SK-N-SH treated with all-trans-retinoic acid at 6 μM for 48 hours (cell line): ENCODE measurements around the gene SLC22A1.

Experiments
- ATAC-seq: fragments of 200-7000 bp; cut with Tn5 transposase; 3 replicates; pipeline ENCODE4 v1.9.1; 2020; ENCODE audit warnings: mild to moderate bottlenecking, moderate library complexity
- BACH2 ChIP-seq: fragments of 250-450 bp; sonication (Bioruptor Pico); IDR thresholded peaks from 2 replicates; pipeline ENCODE4 v1.9.0; 2021; ENCODE audit warnings: mild to moderate bottlenecking, borderline replicate concordance
- ESRRG ChIP-seq: fragments of 250-450 bp; sonication (Bioruptor Pico); IDR thresholded peaks from 2 replicates; pipeline ENCODE4 v1.6.1; 2021; ENCODE audit warnings: mild to moderate bottlenecking
- GLIS3 ChIP-seq: fragments of 250-450 bp; sonication (Bioruptor Pico); IDR thresholded peaks from 2 replicates; pipeline ENCODE4 v1.5.0; 2020; ENCODE audit warnings: mild to moderate bottlenecking, moderate library complexity
- ISL1 ChIP-seq: fragments of 250-450 bp; sonication (Bioruptor Pico); IDR thresholded peaks from 2 replicates; pipeline ENCODE4 v2.1.2; 2022; ENCODE audit warnings: mild to moderate bottlenecking, moderate library complexity
- PPARA ChIP-seq: fragments of 250-450 bp; sonication (Bioruptor Pico); IDR thresholded peaks from 2 replicates; pipeline ENCODE4 v1.5.0; 2020; ENCODE audit warnings: mild to moderate bottlenecking, borderline replicate concordance
- RARB ChIP-seq: fragments of 250-450 bp; sonication (Bioruptor Pico); IDR thresholded peaks from 2 replicates; pipeline ENCODE4 v1.8.0; 2021; ENCODE audit warnings: mild to moderate bottlenecking, moderate library complexity
- SNAI2 ChIP-seq: fragments of 250-450 bp; sonication (Bioruptor Pico); IDR thresholded peaks from 2 replicates; pipeline ENCODE4 v1.5.0; 2020; ENCODE audit warnings: mild to moderate bottlenecking, moderate library complexity
- TCF4 ChIP-seq: fragments of 250-450 bp; sonication (Bioruptor Pico); IDR thresholded peaks from 2 replicates; pipeline ENCODE4 v1.8.0; 2021; ENCODE audit warnings: mild to moderate bottlenecking, moderate library complexity, borderline replicate concordance
- TOX ChIP-seq: fragments of 250-450 bp; sonication (Bioruptor Pico); IDR thresholded peaks from 2 replicates; pipeline ENCODE4 v1.8.0; 2021; ENCODE audit warnings: mild to moderate bottlenecking, moderate library complexity, borderline replicate concordance
- ZC3H10 ChIP-seq: fragments of 250-450 bp; sonication (Bioruptor Pico); IDR thresholded peaks from 2 replicates; pipeline ENCODE4 v1.5.1; 2021; ENCODE audit warnings: mild to moderate bottlenecking, moderate library complexity
- ZFP3 ChIP-seq: fragments of 250-450 bp; sonication (Bioruptor Pico); IDR thresholded peaks from 2 replicates; pipeline ENCODE4 v1.5.0; 2020; ENCODE audit warnings: mild to moderate bottlenecking, moderate library complexity
- ZFP30 ChIP-seq: fragments of 450-650 bp; formaldehyde crosslinking; IDR thresholded peaks from 2 replicates; pipeline ENCODE4 v1.5.0; 2022; ENCODE audit warnings: mild to moderate bottlenecking, moderate library complexity
- ZNF70 ChIP-seq: fragments of 450-650 bp; formaldehyde crosslinking; IDR thresholded peaks from 2 replicates; pipeline ENCODE4 v1.5.0; 2020; ENCODE audit warnings: mild to moderate bottlenecking, moderate library complexity
- ZNF8 ChIP-seq: fragments of 450-650 bp; formaldehyde crosslinking; IDR thresholded peaks from 2 replicates; pipeline ENCODE4 v1.5.0; 2020; ENCODE audit warnings: mild to moderate bottlenecking, moderate library complexity
- TF ChIP-seq, protein P1 (sequence below): fragments of 250-450 bp; sonication (Bioruptor Pico); IDR thresholded peaks from 2 replicates; pipeline ENCODE4 v1.5.1; 2020; ENCODE audit warnings: low read depth, mild to moderate bottlenecking, moderate library complexity
- TF ChIP-seq, protein P2 (sequence below): fragments of 250-450 bp; sonication (Bioruptor Pico); IDR thresholded peaks from 2 replicates; pipeline ENCODE4 v1.5.1; 2021; ENCODE audit warnings: mild to moderate bottlenecking, moderate library complexity
- TF ChIP-seq, protein P3 (sequence below): fragments of 250-450 bp; sonication (Bioruptor Pico); IDR thresholded peaks from 2 replicates; pipeline ENCODE4 v1.5.0; 2020; ENCODE audit warnings: mild to moderate bottlenecking, moderate library complexity
- TF ChIP-seq, protein P4 (sequence below): fragments of 250-450 bp; sonication (Bioruptor Pico); IDR thresholded peaks from 2 replicates; pipeline ENCODE4 v1.8.0; 2021; ENCODE audit warnings: low read depth, mild to moderate bottlenecking, moderate library complexity, borderline replicate concordance
- TF ChIP-seq, protein P5 (sequence below): fragments of 250-450 bp; sonication (Bioruptor Pico); IDR thresholded peaks from 2 replicates; pipeline ENCODE4 v1.8.0; 2020; ENCODE audit warnings: mild to moderate bottlenecking, moderate library complexity, borderline replicate concordance

Gene SLC22A1

DNA sequence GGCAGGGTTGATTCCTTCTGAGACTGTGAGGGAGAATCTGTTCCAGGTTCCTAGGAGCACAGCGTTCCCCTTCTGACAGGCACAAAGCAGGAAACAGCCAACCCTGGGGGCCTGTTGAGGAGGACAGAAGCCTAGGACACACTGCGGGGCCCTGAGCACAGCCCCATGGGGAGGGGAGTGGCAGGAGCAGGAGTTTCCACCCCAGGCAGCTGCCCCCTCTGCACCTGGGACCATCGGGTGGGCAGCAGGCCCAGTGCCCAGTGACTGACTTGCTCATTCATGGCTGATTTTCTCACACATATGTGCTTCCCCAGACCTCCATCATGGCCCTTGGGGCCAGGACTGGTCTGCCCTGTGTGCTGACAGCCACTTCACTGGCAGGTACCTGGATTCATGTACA is 6.2 kb upstream of the SLC22A1 start:
- TF ChIP-seq, protein P1, sequence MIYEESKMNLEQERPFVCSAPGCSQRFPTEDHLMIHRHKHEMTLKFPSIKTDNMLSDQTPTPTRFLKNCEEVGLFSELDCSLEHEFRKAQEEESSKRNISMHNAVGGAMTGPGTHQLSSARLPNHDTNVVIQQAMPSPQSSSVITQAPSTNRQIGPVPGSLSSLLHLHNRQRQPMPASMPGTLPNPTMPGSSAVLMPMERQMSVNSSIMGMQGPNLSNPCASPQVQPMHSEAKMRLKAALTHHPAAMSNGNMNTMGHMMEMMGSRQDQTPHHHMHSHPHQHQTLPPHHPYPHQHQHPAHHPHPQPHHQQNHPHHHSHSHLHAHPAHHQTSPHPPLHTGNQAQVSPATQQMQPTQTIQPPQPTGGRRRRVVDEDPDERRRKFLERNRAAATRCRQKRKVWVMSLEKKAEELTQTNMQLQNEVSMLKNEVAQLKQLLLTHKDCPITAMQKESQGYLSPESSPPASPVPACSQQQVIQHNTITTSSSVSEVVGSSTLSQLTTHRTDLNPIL = no peak
- no peak for TF ChIP-seq ZFP30 (CRISPR knock-in tag)
- TF ChIP-seq, protein P2, sequence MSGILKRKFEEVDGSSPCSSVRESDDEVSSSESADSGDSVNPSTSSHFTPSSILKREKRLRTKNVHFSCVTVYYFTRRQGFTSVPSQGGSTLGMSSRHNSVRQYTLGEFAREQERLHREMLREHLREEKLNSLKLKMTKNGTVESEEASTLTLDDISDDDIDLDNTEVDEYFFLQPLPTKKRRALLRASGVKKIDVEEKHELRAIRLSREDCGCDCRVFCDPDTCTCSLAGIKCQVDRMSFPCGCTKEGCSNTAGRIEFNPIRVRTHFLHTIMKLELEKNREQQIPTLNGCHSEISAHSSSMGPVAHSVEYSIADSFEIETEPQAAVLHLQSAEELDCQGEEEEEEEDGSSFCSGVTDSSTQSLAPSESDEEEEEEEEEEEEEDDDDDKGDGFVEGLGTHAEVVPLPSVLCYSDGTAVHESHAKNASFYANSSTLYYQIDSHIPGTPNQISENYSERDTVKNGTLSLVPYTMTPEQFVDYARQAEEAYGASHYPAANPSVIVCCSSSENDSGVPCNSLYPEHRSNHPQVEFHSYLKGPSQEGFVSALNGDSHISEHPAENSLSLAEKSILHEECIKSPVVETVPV (CRISPR knock-in tag) = no peak
- TF ChIP-seq BACH2 = no peak
- TF ChIP-seq ZNF8 (CRISPR knock-in tag) = no peak
- no peak for TF ChIP-seq SNAI2
- TF ChIP-seq ZC3H10 (CRISPR knock-in tag) = no peak
- TF ChIP-seq RARB (CRISPR knock-in tag) = no peak
- TF ChIP-seq, protein P3, sequence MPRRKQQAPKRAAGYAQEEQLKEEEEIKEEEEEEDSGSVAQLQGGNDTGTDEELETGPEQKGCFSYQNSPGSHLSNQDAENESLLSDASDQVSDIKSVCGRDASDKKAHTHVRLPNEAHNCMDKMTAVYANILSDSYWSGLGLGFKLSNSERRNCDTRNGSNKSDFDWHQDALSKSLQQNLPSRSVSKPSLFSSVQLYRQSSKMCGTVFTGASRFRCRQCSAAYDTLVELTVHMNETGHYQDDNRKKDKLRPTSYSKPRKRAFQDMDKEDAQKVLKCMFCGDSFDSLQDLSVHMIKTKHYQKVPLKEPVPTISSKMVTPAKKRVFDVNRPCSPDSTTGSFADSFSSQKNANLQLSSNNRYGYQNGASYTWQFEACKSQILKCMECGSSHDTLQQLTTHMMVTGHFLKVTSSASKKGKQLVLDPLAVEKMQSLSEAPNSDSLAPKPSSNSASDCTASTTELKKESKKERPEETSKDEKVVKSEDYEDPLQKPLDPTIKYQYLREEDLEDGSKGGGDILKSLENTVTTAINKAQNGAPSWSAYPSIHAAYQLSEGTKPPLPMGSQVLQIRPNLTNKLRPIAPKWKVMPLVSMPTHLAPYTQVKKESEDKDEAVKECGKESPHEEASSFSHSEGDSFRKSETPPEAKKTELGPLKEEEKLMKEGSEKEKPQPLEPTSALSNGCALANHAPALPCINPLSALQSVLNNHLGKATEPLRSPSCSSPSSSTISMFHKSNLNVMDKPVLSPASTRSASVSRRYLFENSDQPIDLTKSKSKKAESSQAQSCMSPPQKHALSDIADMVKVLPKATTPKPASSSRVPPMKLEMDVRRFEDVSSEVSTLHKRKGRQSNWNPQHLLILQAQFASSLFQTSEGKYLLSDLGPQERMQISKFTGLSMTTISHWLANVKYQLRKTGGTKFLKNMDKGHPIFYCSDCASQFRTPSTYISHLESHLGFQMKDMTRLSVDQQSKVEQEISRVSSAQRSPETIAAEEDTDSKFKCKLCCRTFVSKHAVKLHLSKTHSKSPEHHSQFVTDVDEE = no peak
- TF ChIP-seq GLIS3 (CRISPR knock-in tag) = no peak
- TF ChIP-seq ZNF70 = no peak
- no peak for TF ChIP-seq ISL1
- TF ChIP-seq, protein P4, sequence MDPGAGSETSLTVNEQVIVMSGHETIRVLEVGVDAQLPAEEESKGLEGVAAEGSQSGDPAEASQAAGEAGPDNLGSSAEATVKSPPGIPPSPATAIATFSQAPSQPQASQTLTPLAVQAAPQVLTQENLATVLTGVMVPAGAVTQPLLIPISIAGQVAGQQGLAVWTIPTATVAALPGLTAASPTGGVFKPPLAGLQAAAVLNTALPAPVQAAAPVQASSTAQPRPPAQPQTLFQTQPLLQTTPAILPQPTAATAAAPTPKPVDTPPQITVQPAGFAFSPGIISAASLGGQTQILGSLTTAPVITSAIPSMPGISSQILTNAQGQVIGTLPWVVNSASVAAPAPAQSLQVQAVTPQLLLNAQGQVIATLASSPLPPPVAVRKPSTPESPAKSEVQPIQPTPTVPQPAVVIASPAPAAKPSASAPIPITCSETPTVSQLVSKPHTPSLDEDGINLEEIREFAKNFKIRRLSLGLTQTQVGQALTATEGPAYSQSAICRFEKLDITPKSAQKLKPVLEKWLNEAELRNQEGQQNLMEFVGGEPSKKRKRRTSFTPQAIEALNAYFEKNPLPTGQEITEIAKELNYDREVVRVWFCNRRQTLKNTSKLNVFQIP (CRISPR knock-in tag) = no peak
- no peak for TF ChIP-seq PPARA (CRISPR knock-in tag)
- TF ChIP-seq ESRRG = no peak
- no peak for ATAC-seq

DNA sequence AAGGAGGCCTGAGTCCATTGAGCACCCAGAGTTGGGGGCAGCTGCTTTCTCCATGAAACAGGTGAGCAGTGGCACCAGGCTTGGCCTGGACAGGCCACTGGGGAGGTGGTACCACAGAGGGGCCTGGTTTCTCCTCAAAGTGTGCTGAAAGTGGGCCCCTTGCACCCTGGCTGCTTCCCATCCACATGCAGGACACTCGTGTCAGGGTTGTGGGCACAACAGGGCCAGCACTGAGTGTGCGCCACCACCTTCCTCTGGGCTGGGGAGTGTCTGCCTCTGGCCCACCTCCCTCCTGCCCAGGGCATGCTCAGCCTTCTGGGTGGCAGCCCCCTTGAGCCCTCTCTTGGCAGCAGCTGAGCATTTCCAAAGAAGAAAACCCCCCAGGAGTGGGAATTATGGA is 5.2 kb upstream of the SLC22A1 start:
- TF ChIP-seq ZFP3 (CRISPR knock-in tag) (no peak), ZNF70 (no peak), ZC3H10 (CRISPR knock-in tag) (no peak), TOX (CRISPR knock-in tag) (no peak), TCF4 (CRISPR knock-in tag) (no peak), SNAI2 (no peak), GLIS3 (CRISPR knock-in tag) (no peak)
- TF ChIP-seq, protein P5, sequence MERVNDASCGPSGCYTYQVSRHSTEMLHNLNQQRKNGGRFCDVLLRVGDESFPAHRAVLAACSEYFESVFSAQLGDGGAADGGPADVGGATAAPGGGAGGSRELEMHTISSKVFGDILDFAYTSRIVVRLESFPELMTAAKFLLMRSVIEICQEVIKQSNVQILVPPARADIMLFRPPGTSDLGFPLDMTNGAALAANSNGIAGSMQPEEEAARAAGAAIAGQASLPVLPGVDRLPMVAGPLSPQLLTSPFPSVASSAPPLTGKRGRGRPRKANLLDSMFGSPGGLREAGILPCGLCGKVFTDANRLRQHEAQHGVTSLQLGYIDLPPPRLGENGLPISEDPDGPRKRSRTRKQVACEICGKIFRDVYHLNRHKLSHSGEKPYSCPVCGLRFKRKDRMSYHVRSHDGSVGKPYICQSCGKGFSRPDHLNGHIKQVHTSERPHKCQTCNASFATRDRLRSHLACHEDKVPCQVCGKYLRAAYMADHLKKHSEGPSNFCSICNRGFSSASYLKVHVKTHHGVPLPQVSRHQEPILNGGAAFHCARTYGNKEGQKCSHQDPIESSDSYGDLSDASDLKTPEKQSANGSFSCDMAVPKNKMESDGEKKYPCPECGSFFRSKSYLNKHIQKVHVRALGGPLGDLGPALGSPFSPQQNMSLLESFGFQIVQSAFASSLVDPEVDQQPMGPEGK (CRISPR knock-in tag) = no peak
- TF ChIP-seq, protein P4 (CRISPR knock-in tag) = no peak
- TF ChIP-seq, all 23 proteins: peak for 0
- no peak for ATAC-seq

DNA sequence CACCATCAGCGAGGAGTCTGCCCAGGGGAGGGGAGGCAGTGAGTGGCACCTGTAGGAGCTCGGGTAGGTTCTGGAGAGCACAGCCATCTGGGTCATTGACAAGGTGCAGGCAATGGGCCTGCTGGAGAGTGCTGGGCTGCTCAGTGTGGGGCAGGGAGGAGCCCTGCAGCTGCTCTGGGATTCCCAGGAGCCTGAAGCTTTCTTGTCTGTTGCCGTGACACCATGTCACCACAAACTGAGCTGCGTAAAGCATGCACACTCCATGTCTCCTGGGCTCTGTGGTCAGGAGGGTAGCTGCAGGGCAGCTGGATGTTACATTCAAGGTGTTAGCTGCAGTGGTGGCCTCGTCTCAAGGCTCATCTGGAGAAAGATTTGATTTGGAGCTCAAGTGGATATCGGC is 4.5 kb upstream of the SLC22A1 start:
- no peak for ATAC-seq
- TF ChIP-seq ZC3H10 (CRISPR knock-in tag) = no peak
- TF ChIP-seq, protein P1 = no peak
- no peak for TF ChIP-seq RARB (CRISPR knock-in tag)
- TF ChIP-seq, protein P5 (CRISPR knock-in tag) = no peak
- no peak for TF ChIP-seq ISL1
- no peak for TF ChIP-seq ZNF8 (CRISPR knock-in tag)
- TF ChIP-seq ZFP3 (CRISPR knock-in tag) = no peak
- TF ChIP-seq, protein P4 (CRISPR knock-in tag) = no peak
- TF ChIP-seq SNAI2 = no peak
- TF ChIP-seq TOX (CRISPR knock-in tag) = no peak
- no peak for TF ChIP-seq ZFP30 (CRISPR knock-in tag)
- TF ChIP-seq, all 23 proteins: peak for 0
